22Rv1 (cell line): ENCODE measurements around the gene ZNF622.

Experiments
- H3K27ac ChIP-seq: fragments of 450-650 bp; 2 replicates; pipeline ENCODE4 v1.5.1; 2017
- CTCF ChIP-seq: fragments of 450-650 bp; IDR thresholded peaks from 2 replicates; pipeline ENCODE4 v1.5.1; 2017; ENCODE audit warnings: mild to moderate bottlenecking
- ZFX ChIP-seq: fragments of 450-650 bp; IDR thresholded peaks from 2 replicates; pipeline ENCODE4 v1.6.1; 2017; ENCODE audit warnings: antibody characterized with exemption, borderline replicate concordance

The ZNF622 gene

GRCh38 chr5:16465544-16466432 is at the start of gene ZNF622:
TSS of gene ZNF622 (minus strand) at chr5:16465800. CDS start at chr5:16465665, 135 bp downstream.
- H3K27ac ChIP-seq: peak within 1 kb of the TSS; percentile 73
- TF ChIP-seq ZFX (no peak), CTCF (no peak)

- TF ChIP-seq ZFX (no peak), CTCF (no peak)
- no peak overlapping the region for H3K27ac ChIP-seq
Measured at GRCh38 chr5:16510098-16510497, 44.5 kb upstream of the ZNF622 start.

- no peak for TF ChIP-seq ZFX
- TF ChIP-seq CTCF: no peak
- H3K27ac ChIP-seq: no peak overlapping the region
Measured at GRCh38 chr5:16508730-16509531, 43.3 kb upstream of the ZNF622 start.

GRCh38 chr5:16507716-16508115 is 42.1 kb upstream of the ZNF622 start:
- no peak overlapping the region for H3K27ac ChIP-seq
- no peak for TF ChIP-seq CTCF

- no peak for TF ChIP-seq ZFX
- TF ChIP-seq CTCF: no peak
- H3K27ac ChIP-seq: no peak overlapping the region
Measured at GRCh38 chr5:16505904-16506303, 40.3 kb upstream of the ZNF622 start.

- no peak for TF ChIP-seq CTCF
- TF ChIP-seq ZFX: no peak
- H3K27ac ChIP-seq: no peak overlapping the region
Measured at GRCh38 chr5:16505140-16505891, 39.7 kb upstream of the ZNF622 start.
